ENCODE results near the gene TSEN34.
"Not testable (repeated sequence)": the region's sequence is repeated elsewhere in the genome, so short reads cannot be mapped to it uniquely, and the experiment has no call there.

Gene TSEN34

DNA sequence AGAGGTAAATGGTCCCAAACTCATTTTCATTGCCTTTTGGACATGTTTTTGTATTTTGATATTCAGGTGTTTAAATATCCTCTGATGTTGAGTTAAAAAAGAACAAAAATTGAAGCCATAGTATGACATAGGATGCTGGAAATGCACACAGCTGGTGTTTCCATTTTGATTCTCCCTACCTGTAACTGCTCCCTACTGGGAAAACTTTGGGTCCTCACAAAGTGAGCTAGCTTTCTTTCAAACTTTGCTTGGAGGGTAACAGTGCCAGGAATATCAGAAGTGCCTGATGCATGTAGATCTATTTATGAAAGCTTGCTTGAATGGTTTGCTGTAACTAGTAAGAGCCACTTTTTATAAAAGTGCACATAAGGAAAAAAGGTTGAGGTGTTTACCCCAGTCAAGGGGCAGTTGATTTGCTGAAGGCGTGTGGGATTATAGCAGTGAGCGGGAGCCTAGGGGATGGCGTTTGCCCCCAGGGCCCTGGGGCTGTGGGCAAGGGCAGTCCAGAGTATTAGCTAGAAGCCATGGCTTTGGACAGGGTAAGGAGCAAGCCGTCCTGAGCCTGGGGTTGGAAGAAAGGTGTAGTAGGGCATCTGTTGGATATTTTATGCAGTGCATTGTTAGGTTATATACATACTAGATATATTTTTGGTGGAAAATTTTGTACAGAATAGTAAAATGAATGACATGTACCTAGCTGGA lies 13.8 kb downstream of the TSEN34 start:
- H3K4me3 ChIP-seq = peak overlapping the region in 1 of 7 experiments; percentile 2
- peak overlapping the region in 1 of 21 experiments; percentile 46 for H3K27ac ChIP-seq

DNA sequence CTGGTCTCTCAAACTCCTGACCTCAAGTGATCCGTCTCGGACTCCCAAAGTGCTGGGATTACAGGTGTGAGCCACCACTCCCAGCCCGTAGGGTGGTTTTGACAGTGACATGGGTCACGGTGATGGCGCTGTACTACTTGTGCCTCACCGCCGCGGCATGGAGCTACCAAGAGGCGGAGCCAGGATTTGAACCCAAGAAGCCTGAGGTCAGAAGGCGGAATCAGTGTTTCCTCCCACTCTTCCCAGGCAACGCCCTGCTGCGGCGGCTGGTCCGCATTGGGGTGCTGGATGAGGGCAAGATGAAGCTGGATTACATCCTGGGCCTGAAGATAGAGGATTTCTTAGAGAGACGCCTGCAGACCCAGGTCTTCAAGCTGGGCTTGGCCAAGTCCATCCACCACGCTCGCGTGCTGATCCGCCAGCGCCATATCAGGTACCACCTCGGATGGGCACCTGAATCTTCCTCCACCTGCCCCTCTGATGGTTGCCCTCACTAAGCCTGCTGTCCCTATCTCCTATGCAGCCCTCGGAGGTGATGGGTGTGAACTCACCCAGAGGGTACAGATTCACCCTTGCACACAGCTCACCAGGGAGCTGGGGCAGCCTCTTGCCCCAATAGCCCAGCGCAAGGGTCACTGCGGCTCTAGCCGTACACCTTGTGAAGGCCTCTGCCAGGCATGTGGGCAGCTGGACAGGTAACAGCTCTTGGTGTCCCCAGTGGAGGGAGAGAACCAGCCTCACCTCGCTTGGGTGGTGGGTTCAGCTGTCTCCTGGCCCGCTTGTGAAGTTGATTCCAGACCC lies 15.1 kb downstream of the TSEN34 start:
- Histone ChIP-seq H3K27ac (peak overlapping the region in 13 of 21 experiments; percentile 12 to 87 (median 70)), H3K4me3 (peak overlapping the region in 1 of 7 experiments; percentile 11)

DNA sequence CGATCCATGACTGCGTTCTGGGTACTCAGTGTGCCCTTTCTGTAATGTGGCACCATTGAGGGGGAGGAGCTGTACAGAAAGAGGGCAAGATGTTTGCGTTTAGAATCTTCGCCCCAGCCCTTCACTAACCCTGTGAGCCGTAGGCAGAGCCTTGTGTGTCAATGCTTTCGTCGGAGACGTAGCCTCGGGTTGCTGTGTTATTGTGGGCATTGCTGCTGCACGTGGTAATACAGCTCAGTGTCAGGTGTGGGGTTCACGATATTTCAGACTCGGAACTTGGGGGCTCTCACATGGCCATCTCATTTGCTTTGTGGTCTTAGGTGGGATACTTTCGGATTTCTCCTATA lies 15.7 kb downstream of the TSEN34 start:
- H3K4me3 ChIP-seq = peak overlapping the region in 1 of 7 experiments; percentile 11
- H3K27ac ChIP-seq = peak overlapping the region in 18 of 21 experiments; percentile 12 to 87 (median 61)

DNA sequence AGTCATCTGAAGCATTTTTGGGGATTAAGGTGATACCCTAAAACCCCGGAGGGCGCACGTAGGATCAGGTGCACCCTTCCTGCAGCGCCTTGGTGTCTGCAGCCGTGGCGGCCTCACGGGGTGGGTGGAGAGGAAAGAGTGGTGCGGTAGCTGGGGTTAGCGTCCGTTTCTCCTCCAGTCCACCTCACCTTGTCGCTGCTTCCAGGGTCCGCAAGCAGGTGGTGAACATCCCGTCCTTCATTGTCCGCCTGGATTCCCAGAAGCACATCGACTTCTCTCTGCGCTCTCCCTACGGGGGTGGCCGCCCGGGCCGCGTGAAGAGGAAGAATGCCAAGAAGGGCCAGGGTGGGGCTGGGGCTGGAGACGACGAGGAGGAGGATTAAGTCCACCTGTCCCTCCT lies 16.1 kb downstream of the TSEN34 start:
- peak overlapping the region in 20 of 21 experiments; percentile 12 to 87 (median 62) for H3K27ac ChIP-seq
- peak overlapping the region in 1 of 7 experiments; percentile 11 for H3K4me3 ChIP-seq

DNA sequence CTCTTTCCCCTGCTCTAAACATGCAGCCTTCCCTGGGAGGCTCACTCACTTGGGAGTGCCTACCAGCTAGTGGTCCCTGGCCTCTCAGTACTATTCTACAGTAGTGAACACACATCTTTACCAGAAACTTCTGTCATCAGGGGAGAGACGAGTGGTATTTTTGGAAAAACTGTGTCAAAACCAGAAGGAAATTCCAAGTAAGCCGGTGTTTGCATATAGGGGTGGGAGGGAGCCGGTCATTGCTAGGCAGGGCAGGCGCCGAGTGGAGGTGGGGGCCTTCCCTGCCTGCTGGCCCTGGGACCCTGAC lies 16.5 kb downstream of the TSEN34 start:
- Histone ChIP-seq H3K27ac (peak overlapping the region in 20 of 21 experiments; percentile 12 to 87 (median 62)), H3K4me3 (no peak overlapping the region)

DNA sequence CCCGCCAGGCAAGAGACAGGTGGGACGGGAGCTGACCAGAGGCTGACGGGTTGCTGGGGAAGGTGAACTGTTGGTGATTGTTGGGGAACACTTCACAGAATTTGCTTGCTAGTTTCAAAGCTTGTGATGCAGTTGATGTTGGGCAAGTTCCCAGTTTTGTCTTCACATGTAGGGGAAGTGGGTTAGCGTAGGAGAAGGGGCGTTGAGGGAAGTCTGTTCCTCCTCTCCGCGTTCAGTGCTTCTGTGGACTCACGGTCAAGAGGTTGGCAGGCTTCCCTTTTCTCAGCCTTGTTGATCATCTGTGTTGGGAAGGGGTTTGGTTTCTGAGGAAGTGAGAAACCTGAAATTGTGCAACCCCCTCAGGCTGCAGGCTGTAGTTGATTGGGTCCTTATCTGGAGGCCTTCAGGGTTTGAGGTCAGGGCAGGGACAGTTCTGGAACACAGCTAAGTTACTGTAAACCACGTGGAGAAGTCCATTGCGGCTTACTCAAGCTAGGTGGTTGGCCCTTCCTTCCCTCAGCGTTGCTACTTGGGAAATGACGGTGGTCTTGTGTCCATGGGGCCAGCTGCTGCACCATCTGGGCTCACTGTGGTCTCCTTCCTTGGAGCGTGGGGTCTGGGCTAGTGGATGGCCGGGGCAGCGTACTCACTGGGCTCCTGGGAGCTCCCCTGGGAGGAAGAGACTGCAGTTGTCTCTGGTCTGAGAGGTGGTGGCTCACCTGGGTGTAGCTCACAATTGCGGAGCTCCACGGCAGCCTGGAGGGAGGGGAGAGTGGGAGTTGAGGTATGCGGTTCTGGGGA lies 17.1 kb downstream of the TSEN34 start:
- H3K4me3 ChIP-seq = no peak overlapping the region

DNA sequence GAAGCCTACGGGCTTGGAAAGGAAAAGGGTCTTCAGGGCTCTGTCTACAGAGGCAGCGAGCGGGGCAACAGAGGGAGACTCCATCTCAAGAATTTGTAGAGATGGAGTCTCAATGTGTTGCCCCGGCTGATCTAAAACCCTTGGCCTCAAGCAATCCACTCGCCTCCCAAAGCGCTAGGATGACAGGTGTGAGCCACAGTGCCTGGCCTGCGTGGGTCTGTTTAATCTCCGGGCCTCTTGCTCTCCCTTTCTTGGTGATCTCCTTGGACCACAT lies 17.6 kb downstream of the TSEN34 start:
- Histone ChIP-seq H3K27ac (peak overlapping the region in 19 of 21 experiments; percentile 13 to 88 (median 62)), H3K4me3 (no peak overlapping the region)

More for the DNA sequence above, 17.1 kb downstream of the TSEN34 start:
- H3K27ac ChIP-seq = peak overlapping the region; percentile 13 to 88 (median 63)

DNA sequence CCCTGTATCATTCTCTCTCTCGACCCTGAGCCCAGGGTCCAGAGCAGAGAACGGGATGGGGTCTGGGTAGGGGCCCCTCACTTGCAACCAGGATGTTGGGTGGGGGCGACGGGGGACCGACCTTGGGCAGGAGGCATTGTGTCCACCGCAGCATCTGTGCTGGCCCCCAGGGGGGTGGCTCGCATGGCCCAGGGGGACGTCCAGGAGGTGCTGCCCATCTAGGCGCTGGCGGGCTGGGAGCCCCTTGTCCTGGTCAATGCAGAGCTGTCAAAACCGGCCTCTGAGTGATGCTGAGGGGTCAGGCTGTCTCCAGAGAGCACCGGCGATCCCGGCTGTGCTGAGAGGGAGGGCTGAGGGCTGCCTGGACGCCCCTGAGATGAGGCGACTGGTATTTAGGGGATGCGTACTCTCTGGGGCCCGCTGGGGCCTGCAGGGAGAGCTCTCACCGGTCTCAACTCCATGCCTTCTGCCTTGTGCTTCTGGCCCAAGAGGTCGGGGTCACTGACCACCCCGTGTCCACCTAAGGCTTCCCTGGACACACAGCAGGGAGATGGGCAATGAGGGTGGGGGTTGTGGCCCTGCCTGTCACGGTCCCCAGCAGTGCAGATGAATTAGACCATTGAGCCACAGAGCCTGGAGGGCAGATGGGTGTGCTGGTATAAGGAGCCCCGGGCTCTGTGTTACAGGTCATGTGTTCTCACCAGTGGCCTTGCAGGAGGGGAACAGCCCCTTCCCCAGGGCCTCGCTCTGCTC lies 18.1 kb downstream of the TSEN34 start:
- Histone ChIP-seq H3K27ac (peak overlapping the region in 20 of 21 experiments; percentile 26 to 88 (median 60)), H3K4me3 (no peak overlapping the region)

DNA sequence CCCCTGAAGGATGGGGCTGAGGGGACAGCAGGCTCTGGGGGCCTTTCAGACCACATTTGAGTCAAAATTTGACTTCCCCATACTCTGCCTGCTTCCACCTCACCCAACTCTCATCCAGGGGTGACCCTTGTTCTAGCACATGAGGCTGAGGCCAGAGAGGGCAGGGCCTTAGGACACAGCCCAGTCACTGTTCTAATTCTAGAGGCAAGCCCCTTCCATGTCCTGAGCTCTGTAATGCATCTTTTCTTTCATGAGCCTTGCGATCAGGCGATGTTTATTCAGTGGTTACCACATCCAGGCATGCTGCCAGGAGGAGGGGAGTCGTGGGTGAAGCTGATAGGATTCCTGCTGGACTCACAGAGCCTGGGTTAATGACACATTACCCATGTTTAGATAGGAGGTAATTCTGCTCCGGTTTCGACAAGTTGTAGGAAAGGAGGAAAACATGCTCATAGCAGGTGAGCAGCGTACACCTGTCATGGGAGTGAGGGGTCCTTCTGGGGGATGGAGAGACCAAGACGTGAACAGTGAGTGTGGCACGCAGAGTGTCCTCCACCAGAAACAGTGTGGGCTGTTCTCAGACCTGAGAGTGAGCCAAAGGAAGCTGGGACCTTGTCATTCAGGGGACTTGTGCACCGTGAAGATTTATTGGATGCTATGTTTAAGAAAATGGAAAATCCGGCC lies 18.8 kb downstream of the TSEN34 start:
- Histone ChIP-seq H3K27ac (peak overlapping the region in 20 of 21 experiments; percentile 26 to 88 (median 60)), H3K4me3 (no peak overlapping the region)

DNA sequence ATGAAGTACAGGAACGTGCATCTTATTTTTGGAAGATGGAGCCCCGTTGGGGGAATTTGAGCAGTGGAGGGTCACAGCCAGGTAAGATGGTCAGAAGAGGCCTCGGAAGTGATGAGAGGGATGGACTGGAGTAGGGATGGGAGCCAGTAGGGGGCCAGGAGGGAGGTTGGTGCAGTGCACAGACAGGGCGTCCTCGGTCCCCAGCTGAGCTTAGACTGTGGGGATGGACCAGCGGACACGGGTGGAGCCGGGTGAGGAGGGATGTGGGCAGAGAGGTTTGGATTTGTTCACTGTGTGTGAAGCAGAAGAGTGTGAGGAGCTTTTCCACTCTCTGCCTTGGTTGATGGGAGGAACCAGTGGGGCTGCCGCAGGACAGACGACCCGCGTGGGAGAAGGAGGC lies 20.1 kb downstream of the TSEN34 start:
- Histone ChIP-seq H3K27ac (peak overlapping the region in 1 of 21 experiments; percentile 29), H3K4me3 (no peak overlapping the region)

DNA sequence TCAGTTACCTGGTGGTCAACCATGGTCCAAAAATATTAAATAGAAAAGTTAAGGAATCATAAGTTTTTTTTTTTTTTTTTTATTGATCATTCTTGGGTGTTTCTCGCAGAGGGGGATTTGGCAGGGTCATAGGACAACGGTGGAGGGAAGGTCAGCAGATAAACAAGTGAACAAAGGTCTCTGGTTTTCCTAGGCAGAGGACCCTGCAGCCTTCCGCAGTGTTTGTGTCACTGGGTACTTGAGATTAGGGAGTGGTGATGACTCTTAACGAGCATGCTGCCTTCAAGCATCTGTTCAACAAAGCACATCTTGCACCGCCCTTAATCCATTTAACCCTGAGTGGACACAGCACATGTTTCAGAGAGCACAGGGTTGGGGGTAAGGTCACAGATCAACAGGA lies 23.1 kb downstream of the TSEN34 start:
- H3K4me3 ChIP-seq, H3K27ac ChIP-seq: not testable (repeated sequence)

DNA sequence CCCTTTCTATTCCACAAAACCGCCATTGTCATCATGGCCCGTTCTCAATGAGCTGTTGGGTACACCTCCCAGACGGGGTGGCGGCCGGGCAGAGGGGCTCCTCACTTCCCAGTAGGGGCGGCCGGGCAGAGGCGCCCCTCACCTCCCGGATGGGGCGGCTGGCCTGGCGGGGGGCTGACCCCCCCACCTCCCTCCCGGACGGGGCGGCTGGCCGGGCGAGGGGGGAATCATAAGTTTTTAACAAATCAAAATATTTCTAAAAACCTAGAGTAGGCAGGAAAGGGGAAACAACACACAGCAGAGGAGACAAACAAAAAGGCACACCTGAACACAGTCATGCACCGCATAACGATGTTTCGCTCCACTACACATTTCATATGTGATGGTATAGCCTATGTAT lies 23.6 kb downstream of the TSEN34 start:
- H3K27ac ChIP-seq = not testable (repeated sequence)

DNA sequence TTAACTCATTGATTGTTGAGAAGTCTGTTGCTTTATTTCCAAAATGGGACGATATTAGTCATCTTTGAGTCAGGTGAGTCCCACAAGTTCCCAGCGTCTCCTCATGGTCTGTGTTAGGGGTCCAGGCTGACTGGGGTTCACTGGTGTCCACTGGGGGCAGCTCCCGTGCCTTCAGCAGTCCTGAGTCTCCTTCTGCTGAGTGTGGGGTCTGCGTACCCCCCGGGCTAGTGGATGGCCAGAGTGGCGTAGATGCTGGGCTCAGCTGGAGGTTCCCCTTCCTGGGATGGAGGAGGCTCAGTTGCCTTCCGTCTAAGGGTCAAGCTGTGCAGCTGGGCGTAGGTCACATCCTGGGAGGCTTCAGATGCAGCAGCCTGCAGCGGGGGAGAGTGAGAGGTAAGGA lies 25.8 kb downstream of the TSEN34 start:
- no peak overlapping the region for H3K4me3 ChIP-seq
- H3K27ac ChIP-seq = no peak overlapping the region

More for the DNA sequence above, 23.6 kb downstream of the TSEN34 start:
- not testable (repeated sequence) for H3K4me3 ChIP-seq

DNA sequence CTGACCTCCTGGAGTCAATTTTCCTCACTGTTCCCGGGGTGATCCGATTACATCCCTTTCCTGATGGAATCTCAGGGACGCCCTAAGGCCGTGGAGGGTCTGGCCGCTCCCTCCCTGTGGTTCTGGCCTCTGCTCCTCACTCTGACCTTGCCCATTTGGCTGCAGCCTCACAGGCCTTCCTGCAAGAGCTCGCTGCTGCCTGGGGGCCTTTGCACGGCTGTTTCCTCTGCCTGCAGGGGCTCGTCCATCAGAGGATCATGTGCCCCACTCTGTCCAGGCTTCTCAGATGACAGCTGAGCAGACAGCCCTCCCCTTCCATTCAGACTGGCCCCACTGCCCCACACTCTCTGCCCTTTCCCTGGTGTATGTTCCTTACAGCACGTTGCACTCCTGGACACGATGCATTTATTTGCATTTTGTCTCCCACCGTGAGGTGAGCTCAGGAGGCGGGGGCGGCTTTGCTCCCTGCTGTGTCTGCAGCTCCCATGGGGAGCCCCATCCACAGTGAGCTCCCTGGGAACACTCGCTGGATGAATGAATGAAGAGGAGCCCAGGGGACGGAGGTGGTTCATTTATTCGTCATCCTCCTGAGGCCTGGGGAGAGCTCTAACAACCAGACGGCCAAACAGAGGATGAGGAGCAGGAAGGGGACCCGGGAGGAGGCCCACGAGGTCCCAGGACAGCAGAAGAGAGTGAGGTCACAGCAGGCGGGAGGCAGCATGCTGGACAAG lies 26.6 kb downstream of the TSEN34 start:
- H3K27ac ChIP-seq, H3K4me3 ChIP-seq: not testable (repeated sequence)

DNA sequence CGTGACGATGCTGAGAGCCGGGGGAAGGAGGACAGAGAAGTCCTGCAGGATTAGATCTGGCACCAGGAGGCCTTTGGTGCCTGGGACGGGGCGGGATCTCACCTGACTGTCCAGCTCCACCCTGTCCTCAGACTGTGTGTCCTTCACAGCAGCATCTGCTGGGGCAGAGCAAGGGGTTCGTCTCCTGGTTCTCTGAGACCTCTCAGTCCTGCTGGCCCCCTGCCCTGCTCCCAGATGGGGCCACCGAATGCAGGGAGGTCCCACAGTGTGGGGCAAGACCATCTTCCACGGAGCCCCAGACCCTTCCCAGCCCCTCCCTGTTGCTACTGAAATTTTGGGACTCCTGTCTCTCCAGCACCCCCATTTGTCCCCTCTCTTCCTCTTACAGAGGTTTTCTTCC lies 27.2 kb downstream of the TSEN34 start:
- no peak overlapping the region for H3K27ac ChIP-seq
- no peak overlapping the region for H3K4me3 ChIP-seq

DNA sequence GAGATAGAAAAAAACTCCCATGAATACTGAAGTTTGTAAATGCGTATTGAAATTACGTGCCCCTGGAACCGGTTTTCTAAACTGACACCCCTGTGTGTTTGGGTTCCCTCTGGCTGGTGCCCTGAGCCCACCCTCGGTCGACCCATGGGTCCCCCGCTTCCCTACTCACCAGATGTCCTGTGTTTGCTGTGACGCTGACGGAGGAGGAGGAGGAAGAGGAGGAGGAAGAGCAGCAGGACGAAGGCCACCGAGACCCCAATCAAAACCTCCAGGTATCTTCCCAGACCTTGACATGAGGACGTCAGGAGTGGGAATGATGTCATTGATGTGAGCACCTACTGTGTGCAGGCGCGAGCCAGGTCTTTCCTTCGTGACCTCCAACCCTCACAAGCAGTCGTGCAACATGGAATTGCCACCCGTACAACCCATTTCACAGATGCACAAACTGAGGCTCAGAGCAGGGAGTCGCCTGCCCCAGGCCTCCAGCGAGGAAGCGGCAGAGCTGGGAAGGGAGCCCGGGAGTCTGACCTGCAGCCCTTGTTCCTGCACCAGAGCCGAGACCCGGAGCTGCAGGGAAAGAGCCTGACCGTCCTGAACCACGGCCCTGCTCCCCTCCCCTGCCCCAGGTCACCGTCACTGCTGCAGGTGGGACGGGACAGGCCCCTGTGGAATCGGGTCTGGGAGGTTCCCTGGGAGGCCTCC lies 28.0 kb downstream of the TSEN34 start:
- Histone ChIP-seq H3K27ac (no peak overlapping the region), H3K4me3 (no peak overlapping the region)

DNA sequence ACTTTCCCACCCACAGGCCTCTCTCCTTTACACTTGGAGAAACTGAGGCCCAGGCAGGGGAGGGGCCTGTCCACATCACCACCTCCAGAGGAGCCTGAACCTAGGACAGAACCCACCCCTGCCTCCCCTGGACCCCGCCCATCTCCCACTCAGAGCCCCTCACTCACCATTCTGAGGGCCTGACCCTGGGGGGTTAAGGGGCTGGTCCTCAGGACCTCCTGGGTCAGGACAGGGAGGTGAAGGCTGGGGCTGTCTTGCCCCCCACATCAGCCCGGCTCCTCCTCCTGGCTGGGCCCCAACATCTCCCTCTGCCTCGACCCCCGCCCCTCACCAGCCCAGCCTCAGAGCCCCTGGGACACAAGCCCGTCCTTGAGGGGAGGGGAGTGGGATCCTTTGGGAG lies 28.6 kb downstream of the TSEN34 start:
- not testable (repeated sequence) for H3K27ac ChIP-seq, H3K4me3 ChIP-seq

DNA sequence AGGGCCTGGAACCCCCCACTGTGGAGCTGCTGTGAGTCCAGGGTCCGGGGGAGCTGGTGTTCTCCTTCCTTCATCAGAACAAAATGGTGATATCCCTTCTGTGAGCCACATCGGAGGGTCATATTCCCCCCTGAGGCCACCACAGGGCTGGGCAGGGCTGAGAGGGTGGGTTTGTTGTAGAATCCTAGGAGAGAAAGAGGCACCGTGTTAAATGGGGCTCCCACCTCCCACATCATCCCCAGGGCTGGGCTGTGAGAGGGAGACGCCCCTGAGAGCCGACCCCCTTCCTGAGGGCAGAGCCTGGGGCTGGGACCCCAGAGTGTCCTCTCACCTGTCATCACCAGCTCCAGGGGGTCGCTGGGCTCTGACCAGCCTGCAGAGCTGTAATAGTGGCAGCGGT lies 30.8 kb downstream of the TSEN34 start:
- peak overlapping the region in 1 of 21 experiments; percentile 77 for H3K27ac ChIP-seq
- not testable (repeated sequence) for H3K4me3 ChIP-seq

Data from skin epidermis (tissue), 12 donors.